GM18502 (cell line): ENCODE measurements around the gene LRTM2.

ENCODE experiments used
- ATAC-seq: cut with Tn5 transposase; IDR thresholded peaks from one replicate; pipeline ENCODE4 v1.9.1; 2021; ENCODE audit warnings: mild to moderate bottlenecking; ENCODE audit not compliant: unreplicated experiment, poor library complexity

LRTM2 gene

DNA sequence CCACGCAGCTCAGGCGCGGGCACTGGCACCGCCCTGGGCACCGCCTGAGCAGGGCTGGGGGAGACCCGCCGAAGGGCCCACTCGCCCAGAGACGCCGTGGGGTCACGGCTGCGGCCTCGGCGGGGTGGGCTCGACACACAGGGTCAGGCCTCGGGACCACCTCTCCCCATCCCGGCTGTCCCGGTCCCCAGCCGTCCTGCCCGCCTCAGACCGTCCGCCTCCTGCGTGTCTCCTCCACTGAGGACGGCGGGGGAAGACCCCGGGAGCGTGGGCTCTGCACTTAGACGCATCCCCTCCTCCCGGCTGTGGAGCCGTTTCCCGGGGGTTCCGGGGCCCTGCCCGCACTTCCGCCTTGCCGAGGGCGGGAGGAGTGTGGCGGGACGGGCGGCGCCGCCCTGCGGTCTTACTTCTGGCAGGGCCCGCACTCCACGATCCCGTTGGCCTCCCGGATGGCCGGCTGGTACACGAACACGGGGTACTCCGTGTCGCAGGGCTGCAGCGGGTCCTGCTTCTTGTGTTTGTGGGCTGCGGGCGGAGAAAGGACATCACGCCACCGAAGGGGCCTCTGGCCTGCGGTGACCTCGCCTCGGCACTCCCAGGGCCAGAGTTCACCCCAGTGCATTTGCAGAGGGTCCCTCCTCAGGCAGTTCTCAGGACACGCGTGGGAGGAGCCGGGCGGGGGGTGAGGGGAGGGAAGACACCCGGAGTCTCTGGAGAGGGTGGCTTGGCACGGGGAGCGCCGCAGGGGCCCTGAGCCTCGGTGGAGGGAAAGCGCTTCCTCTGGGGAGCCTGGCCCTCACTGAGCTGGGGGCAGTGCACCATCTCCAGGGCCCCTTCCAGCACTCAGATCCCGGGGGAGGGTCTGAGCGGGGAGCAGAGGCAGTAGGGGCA is 23.1 kb upstream of the LRTM2 start:
- peak; percentile 22 for ATAC-seq

DNA sequence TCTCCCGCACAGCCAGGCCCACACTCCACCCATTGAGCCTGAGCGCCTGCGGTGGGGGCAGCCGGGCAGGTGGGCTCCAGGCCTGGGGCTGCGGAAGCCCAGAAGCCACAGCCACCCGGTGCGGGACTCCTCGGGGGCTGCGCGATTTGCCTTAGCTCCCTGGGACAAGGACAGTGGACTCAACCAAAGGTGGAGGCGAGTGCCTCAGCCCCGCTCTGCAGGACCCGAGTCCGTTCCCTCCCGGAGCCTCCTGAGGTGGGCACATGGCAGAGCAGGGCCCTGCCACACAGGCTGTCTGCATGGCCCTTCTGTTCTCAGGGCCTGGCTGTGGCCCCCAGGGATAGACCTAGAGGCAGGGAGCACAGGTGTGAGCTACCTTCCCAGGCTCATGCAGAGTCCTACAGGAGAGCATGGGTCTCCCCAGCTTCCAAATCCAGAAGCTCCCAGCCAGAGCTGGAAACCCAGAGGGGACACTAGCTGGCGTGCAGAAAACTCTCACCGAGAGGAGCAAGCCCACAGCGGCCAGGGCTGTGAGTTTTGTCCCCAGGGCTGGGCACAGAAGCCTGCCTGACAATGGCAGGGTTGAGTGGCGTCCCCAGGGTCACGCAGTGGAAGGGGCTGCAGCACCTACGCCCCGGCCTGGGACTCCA is 22.2 kb upstream of the LRTM2 start:
- ATAC-seq = no peak

DNA sequence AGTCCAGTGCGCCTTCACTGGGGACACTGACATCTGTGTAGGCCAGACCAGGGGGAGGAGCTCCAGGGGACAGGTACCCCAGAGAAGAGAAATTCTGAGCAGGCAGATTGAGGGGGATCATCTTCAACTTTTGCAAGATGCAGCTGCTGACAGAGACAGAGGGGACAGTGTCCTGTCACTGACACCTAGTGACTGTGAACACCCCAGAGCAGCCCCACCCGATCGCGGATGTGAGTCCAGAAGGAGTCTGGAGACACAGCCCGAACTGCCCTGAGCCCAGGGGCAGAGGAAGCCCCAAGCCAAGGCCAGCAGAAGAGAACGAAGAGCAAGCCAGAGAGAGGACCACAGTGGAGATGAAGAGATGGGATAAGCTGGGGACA is 21.7 kb upstream of the LRTM2 start:
- ATAC-seq = no peak

DNA sequence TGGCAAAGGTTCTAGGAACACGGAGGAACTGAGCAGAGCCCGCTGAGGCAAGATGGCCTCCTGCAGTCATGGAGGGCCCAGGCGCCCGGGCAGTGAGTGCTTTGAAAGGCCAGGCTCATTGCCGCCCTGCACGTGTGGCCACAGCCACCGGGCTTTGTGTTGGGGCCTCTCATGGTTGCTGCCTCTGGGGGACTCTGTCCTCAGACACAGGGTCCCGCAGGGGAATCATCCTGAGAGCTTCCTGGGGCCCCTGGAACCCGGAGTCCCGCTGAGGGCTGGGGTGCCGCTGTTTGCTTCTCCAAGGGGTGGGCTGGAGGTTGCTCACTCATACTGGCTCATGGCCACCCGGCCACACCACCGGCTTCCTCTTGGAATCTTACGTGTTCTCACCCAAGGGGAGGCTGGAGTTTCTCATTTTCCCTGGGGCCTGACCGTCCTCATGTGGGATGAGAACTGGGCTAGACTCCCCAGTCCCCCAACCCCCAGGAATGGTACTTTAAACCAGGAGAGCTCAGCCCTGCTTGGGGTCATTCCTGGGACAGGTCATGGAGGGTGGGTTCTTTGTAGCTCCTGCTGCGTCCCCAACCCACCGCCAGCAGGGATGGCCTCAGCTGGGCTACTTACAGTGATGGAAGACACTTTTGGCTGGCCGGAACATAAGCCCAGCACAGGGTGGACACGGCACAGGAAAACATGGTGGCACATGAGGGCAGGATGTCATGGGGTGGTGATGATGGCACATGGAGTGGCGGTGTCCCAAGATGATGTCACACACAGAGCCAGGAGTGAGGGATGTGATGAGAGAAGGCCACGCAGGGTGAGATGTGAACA is 21.1 kb upstream of the LRTM2 start:
- ATAC-seq = no peak

DNA sequence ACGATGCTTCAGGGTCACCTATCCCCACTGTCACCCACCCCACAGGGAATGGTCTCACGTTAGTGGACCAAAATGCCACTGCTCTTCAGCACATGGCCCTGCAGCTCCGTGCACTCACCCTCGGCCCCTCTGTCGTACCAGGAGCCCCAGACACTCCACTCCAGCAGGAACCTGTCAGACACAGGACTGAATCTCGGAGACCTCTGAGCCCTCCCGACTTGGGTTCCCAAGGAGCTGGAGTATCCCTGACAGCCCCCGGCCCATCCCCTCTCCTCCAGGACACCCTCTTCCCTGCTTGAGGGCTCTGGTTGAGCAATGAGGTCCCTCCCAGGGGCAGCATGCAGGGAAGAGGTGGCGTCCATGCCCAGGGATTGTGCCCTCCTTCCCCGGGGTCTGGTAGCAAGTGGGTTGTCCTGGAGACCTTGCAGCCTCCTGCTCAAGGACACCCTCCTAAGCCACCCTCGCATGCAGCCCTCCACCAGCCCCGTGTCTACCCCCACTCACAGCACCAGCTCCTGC is 20.4 kb upstream of the LRTM2 start:
- ATAC-seq = no peak

DNA sequence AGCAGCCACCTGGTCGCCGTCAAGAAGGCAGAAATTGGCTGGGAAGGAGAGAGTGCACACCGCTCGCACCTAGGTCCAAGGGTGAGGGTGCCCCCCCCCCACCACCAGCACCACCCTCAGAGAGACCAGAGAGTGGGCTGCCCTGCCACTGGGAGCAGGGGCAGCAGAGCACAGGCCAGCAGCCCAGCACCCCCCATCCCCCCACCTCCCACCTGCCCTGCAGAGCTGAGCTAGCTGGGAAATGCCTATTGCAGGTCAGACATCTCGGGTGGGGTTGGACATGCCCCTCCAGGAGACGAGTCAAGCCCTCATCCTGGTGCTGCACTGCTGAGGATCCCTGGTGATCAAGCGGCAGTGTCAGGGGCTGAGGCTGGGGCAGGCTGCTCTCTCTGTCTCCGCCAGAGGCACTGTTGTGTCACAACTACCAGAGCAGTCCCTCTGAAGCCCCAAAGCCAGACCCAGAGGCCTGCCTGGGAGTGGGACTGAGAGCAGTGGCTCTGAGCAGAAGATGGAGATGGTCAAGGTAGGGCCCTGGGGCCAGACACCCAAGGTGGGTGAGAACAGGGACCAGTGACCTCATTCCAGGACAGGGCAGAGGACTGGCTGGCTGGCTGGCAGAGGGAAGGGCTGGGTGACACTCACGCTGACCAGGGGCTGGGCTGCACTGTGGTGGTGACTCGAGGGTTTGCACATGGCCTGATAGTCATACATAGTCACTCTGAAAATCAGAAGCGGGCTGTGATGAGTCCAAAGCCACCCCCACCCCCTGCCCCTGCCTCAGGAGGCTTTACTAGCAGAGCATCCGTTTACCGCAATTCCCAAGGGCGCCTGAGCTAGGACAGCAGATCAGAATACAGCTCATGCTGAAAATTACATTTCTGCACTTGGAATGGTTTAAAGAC is 19.7 kb upstream of the LRTM2 start:
- ATAC-seq = no peak

DNA sequence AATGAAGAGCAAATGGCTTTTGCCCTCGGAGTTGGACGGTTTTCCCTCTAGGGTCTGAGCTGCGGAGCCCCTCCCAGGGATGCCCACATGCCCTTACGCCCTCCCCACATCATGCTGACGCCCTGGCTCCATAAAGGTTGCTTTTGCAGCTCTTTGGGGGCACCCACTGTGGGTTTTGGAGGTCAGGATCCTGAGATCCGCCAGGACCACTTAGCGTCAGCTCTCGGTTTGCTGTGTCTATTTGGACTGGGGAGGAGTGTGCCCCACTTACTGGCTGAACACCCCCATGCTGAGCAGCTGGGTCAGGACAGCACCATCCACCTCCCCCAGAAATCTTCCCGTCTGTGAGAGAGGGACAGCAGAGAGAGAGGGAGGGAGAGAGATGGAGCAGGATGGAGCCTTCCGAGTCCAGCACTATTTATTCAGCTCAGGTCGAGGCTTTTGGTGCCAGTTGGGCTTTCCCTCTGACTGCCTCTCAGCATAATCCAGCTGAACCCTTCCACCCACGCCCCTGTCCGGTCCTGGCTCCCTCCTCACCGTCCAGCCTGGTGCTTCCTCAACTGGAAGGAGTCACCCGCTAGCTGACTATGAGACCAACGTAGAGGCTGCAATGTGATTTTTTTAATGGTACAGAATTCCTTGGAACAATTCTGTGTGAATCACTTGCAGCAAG is 18.9 kb upstream of the LRTM2 start:
- no peak for ATAC-seq

DNA sequence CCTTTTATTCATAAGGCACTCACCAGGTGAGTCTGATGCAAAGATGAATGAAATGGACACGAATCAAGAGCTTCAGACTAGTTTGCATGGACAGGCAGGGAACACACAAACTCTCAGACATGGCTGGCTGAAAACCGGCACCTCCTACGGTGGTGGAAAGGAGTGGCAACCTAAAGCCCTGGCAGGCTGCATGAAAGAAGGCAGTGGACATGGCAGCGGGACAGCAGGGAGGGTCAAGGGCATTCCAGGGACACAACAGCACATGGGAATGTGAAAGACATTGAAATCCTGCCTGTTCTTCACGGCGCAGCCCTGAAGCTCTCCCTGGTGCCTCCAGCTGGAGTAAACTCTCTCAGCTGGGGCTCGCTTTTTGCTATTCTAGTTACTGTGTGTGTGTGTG is 16.6 kb upstream of the LRTM2 start:
- ATAC-seq = no peak

DNA sequence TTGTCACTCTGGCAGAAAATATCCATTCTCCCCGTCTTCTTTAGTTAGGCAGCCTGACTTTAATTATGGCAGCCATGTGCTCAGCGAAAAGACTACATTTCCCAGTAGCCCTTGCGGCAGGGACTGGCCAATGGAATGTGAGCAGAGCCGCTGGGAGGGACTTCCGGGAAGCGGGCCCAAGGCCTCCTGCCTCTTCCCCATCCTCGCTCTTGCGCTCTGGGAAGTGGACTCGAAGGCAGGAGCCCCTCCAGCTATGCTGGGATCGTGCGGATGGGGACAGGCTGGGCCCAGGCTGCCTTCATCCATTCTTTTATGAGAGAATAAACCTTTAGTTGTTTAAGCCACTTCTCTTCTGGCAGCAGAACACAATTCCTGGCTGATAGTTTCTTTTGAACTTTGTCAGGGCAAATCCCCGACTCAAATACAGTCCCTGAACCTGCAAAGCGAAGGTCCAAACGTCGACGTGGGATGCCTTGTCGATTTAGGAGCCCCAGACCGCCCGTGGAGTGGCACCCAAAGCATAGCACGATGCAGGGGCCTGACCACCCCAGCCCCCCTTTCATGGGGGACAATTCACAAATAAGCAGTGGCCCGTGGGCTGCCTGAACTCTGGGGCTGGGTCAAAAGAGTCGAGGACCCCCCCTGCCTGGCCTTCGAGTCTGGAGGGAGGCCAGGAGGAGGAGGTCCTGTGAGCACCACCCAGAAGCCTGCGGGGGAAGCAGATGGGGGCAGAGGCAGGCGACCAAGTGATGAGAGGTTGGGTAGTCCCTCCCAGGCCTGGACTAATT is 15.6 kb upstream of the LRTM2 start:
- ATAC-seq = peak; percentile 89

DNA sequence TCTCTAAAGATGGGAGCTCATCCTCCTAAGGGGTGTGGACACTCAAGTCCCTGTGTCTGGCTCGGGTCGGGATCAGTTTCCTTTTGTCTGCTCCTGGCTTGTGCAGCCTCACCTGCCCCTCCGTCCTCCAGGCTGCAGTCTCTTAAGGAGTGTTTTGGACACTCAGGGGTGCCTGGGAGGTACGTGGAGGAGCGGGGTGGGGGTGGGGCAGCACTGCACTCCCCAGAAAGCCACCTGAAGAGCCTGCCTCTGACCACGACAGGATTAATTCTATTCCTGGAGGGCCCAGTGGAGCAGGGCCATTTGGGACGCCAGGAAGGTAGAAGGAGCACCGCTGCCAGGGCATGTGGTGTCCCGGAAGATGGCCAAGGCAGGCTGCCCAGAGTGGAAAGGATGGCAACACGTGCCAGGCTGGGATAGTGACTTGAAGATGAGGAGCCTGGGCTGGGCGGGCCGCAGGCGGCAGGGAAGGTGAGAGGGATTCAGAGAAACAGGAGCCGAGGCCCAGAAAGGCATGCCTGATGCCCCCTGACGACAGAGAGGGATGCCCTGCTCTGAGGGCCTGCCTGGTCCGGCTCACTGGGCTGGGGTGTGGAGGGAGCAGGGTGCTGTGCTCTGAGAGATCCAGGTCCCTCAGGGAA is 14.8 kb upstream of the LRTM2 start:
- ATAC-seq = no peak

DNA sequence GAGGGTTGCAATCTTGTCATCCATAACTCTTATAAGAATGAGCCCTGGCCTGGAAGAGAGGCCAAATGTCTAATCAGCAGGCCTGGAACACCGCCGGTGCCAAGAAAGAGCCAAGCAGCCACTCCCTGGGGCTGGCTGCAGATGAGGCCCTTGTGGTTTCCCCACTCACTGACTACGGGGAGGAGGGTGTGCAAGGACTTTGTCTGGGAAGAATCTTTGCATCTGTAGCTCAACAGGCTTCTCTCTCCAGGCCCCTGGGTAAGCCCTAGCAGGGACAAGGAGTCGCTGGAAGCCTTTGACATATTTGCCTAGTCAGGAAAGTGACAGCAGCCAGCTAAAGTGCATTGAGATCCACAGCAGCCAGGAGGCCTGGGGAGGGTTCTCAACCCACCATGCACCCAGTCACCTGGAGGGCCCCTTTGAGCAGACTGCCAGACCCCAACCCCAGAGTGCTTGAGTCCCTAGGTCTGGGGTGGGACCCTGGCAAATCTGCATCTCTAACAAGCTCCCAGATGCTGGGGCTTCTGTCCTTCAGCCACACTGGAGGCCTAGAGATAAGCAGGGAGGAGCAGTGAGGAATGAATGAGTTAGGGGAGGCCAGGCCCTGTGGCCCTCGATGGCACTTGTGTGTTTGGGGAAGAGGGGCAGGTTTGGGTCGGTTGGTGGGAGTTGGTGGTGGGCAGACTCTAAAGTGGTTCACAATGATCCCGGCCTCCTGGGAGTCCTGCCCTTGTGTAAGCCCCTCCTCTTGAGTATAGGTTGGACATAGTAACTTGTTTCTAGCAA is 13.9 kb upstream of the LRTM2 start:
- ATAC-seq = no peak

DNA sequence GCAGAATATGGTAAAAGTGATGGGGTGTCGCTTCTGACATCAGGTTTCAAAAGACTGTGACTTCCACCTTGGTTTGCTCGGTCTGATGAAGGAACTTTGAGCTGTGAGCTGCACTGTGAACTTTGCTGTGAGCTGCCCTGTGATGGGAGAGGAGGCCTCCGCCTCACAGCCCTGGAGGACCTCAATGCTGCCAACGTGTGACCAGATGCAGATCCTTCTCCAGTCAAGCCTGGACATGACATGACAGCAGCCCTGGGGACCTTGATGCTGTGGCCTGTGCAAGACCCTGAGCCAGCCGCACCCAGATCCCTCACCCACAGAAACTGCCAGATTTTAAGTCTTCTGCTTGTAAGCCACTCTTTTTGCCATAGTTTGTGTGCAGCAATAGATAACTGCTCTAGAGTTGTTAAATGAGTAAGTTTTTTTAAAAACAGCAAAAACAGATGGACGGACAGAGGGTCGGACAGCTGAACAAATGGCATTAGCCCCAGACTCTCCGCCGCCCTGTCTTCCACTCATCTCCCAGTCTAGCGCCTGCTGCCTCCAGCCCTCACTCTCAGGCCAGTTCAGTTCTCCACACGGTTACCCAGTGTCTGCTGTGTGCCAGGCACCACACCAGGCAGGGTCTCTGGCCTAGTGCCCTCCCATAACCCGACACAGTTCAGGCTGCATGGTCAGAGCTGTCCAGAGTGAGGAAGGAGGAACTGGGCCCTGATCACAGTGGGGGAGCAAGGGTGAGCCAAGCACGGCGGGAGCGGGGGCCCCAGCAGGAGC is 13.1 kb upstream of the LRTM2 start:
- no peak for ATAC-seq

DNA sequence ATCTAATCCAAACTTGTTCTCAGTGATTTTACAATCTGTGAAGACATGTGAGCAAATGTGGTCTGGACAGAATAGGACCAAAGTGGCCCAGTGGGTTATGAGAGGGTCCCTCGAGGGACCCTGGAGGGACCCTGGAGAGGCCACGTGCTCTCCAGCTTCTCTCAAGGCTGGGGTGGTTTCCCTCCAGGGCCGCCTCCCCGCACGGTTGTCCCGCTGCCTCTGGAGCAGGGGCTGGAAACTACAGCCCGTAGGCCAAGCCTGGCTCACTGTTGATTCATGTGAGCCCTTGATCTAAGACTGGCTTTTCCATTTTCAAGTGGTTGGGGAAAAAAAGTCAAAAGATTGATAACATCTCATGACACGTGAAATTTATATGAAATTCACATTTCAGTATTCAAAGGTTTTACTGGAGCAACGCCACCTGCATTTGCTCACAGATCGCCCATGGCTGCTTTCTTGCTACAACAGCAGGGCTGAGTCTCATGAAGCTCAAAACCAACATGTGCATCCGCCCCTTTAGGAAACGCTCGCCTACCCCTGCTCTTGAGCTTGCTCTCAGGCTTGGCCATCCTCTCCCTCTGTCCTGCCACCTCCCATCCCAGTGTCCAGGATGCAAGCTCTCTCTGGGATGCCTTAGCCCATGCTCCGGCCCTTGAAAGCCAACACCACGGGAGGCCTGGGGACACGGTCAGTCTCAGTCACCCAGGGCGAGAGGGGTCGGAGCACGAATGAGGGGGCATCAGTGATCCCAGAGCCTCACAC is 12.1 kb upstream of the LRTM2 start:
- no peak for ATAC-seq

DNA sequence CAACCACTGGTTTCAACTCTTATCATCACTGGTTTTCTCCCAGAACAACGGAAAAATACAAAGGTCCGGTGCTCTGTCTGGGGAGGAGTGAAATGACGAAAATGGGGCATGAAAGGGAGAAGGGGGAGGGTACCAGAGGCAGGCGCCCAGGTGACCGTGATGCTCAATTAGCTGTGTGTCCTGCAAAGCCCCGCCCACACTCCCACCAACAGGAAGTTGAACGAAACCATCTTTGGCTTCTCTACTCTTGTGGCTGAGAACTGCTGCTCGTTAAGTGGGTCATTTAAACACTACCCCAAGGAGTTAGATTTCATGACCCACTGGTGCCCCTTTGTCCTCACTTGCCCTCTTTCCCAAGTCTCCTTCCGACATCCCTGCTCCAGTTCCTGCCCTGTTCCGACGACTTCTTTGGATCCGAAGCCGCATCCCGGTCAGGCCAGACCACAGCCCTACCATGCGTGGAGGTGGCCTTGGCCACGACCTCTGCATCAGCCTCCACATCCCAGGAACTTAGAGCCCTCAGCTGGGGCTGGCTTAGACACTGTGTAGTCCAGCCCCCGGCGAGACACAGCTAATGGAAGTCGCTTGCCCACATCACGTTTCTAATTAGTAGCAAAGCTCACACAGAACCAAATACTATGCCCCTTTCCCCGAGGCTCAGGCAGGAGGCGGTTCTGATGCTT is 11.4 kb upstream of the LRTM2 start:
- ATAC-seq = no peak

DNA sequence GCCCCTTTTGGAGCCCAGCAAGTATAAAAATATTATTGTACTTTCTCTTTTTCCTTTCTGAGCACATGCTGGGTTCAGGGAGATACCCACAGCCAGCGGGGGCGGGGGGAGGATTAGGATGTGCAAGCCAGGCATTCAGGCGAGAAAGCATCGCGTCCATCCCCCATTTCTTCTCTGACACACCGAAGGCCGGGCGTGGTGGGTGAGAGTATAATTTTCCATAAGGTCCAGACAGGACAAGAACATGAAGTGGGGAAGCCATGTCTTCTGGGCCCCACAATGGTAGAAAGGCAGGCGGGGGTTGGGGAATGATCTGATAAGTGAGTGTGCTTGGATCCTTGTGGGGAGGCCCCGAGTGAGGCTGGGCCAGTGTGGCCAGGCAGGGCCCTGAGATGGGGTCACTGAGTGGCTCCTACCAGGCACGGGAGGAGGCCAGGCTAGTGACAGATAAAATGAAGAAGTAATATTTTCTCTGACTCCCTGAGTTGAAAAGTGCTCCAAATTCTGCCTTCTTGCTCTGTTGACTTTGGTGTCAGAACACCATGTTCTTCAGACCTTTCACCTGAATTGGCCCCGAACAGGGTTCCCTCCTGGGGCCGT is 10.7 kb upstream of the LRTM2 start:
- ATAC-seq = no peak
